ENCODE results near the gene ZNF467.

Gene ZNF467

DNA sequence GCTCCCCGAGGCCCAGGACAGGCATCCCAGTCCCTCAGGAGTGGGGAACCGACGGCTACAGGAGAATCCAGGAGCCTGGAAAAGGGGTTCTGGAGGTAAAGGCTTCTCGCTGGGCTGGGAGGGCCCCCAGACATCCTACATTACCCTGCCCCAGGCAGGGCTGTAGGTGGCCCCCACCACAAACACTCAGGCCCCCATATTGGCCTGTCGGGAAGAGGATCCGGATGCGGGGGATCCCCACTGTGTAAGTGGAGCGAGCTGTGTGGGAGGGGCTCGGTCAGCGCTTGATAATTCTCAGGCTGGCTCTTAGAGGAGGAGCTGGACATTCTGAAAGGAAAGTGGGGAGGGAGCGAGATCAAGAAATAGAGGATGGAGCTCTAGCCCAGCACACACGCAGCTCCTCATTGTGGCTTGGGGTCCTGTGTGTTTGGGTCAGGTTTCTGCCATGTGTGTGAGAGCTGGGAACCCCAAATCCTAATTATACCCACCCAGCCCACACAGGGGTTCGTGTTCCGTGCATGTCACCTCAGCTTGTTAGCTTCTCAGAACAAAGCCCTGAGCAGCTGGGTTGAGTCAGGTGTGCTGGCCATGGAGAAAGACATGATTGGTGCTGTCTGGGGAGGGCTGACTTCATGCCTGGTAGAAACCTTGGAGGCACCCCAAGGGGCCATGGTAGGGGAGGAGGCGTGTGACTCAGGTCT lies 49.4 kb downstream of the ZNF467 start:
- DNase-seq: no peak

DNA sequence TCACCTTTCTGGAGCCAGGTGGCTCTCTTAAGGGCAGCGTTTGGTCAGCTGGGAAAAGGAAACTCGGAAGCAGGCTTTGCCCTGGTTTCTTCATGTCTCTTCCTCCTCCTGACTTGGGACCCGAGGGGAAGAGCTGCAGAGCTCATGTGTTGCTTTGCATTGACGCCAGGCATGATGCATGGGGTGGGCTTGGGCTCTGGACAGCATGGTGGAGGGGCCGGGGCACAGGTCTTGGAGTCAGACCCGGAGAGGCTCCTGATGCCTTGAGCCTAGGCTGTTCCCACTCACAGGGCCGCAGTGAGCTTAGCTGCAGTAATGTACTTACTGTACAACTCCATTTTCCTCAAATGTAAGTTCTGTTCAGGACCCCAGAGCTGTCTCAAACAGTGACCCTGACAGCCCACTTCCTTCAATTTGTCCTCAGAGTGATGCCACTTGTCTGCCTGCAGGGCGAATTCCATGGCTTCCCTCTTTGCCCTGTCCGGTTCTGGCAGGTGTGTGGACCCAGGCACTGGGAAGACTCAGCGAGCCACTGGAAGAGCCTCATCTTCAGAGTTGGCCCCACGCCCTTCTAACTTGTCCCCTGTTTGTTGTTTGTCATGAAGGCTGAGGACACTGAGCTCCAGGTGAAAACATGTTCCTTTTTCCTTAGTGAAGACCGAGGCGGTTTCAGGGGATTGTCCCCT lies 50.2 kb downstream of the ZNF467 start:
- DNase-seq: no peak

DNA sequence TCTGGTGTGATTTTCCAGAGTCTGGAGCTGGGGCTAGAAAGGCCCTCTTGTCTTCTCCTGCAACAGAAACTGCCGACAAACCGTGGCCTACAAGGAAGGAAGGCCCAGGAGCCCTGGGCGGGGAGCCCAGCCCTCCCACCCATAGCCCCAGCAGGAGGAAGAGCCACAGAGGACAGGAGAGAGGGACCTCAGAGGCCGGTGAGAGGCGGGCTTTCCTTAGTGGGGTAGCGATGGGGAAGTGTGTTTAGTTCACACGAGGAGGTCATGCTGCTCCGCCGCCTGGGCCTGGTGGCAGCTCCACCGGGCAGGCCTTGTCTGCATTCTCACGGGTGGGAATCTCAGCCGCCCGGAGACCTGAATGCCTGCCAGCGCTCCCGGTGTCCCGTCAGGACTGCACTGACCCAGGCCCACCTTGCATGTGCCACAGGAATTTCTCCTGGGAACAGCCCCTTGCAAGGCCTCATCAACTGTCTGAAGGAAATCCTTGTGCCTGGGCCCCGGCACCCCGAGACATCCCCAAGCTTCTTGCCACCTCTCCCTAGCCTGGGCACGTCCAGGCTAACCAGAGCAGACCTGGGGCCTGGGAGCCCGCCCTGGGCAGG lies 50.9 kb downstream of the ZNF467 start:
- no peak for DNase-seq

DNA sequence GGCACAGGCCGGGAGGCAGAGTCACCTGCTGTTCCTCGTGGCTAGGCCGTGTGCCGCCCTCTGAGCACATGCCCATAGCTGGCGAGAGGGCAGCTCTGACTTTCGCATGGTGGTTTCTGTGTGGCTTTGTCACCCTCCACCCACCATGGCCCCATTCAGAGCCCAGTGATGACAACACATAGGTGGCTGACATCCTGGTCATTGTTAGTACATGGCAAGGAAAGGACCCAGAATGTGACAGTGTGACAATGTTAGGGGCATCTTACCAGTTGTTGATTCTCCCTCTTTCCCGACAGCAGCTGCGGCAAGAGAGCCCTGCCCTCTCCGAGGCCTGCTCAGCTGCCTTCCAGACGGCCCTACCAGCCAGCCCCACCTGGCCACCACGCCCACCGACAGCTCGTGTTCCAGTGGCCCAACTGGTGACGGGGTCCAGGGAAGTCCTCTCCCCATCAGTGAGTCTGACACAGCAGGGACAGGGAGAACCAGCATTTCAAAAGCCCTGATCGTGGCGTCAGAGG lies 52.2 kb downstream of the ZNF467 start:
- no peak for DNase-seq

DNA sequence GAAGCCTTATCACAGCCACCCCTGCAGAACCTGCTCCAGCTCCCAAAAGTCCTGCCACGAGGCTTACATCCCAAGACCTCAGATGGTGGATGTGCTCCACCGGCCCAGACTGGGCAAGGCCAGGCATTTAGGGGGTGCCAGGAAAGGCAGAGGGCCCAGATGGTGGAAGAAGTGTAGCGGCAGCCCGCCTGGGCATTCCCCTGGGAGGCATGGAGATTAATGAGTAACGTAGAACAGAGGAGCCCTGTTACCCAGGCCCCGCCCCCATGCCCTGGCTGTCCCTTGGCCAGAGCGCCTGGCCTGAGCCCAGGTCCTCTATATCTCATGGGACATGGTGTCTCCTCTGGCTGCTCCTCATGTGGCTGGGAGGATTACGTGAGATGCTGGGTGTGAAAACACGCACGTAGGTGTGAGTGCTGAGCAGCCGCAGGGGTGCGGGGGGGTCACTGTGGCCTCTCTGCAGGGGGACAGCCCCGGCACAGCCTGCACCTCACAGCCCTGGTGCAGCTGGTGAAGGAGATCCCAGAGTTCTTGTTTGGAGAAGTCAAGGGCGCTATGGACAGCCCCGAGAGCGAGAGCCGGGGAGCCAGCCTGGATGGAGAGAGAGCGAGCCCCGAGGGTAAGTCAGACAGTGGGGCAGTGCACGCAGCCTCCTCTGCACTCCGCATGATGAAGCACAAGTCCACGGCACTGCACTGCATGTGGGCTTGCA lies 52.9 kb downstream of the ZNF467 start:
- DNase-seq: peak; percentile 51

DNA sequence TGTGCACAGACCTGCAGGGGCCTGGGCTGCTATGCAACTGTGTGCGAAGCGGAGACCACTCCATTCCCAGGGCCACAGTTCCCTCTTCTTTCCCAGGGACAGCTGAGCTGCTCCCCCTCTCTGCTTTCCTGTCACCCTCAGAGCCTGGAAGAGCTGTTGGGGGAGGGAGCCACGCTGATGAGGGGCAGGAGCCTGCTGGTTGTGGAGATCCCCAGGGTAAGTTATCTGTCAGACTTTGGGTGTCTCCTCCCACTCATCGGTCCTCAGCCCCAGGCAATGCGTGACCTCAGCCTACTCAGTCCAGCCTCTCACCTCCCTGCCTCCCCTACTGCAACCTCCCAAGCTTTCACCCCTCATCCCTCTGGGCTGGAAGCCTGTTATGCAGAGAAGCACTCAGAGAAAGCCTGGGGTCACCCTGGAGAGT lies 53.5 kb downstream of the ZNF467 start:
- no peak for DNase-seq

DNA sequence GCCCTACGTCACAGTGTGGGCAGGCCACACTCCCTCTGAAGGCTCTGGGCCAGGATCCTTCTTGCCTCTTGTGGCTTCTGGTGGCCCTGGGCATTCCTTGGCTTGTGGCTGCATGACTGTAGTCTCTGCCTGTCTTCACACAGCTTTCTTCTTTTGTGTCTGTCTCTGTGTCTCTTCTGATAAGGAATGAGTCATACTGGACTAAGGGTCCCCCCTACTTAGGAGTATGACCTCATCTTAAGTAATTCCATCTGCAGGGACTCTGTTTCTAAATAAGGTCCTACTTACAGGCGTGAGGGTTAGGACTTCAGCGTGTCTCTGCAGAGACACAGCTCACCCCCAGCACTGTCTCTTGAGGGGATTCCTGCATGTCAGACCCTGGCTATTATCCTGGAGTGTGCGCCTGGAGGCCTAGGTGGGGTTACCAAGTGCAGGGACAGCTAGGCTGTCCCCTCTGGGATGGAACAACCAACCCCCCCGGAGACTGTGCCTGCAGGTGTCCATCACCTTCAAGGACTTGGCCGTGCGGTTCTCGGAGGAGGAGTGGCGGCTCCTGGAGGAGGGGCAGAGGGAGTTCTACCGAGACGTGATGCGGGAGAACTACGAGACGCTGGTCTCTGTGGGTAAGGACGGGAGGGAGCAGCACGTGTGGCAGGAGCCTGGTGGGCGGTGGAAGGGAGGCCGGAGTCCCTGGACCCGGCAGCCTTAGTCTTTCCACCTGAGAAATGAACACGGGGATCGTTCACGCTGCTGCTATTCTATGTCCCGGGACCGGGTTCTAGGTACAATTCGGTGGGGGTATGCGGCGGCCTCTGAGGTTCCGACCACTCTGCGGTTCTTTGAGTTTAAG lies 54.1 kb downstream of the ZNF467 start:
- DNase-seq: peak; percentile 54

DNA sequence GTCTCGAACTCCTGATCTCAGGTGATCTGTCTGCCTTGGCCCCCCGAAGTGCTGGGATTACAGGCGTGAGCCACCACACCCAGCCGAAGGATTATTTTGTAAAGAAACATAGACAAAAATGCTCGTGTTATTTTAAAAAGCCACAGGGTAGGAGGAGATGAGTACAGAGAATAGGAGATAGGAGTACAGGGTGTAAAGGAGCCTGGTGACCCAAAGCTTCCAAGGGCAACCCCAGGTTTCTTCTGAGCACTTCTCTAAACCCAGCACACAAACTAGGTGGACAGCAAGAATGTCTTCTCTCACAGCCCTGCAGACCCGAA lies 54.7 kb downstream of the ZNF467 start:
- DNase-seq: no peak

DNA sequence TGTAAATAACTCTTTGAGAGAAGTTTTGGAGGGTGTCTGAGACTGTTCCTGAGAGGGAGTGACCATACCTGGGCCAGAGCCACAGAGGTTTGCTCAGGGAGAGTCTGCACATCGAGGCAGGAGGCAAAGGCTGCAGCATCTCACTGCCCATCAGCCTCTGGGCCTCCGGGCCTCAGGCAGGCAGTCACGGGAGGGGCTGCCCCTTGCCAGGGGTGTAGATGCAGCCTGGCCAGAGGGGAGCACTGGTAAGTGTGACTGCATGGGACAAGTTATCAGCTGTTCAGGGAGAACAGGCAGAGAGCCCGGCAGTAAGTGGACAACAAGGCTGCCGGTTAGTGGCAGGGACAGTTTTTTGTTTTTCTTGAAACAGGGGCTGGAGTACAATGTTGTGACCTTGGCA lies 55.9 kb downstream of the ZNF467 start:
- peak; percentile 50 for DNase-seq

DNA sequence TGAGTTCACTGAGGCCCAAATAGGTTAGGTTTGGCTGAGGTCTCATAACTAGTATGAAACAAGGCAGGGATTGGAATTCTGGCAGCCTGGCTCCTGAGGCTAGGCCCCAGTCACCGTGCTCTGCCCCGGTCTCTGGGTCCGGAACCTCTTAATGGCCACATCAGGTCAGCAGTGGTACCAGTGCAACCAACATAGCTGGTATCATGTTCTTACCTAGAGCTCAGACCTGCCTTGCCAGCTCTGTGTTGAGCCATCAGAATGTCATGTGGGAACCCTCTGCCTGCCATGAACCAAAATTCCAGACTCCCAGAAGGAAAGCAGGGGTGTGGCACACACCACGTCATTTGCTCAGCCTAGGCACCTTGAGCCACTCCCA lies 56.5 kb downstream of the ZNF467 start:
- DNase-seq: no peak

DNA sequence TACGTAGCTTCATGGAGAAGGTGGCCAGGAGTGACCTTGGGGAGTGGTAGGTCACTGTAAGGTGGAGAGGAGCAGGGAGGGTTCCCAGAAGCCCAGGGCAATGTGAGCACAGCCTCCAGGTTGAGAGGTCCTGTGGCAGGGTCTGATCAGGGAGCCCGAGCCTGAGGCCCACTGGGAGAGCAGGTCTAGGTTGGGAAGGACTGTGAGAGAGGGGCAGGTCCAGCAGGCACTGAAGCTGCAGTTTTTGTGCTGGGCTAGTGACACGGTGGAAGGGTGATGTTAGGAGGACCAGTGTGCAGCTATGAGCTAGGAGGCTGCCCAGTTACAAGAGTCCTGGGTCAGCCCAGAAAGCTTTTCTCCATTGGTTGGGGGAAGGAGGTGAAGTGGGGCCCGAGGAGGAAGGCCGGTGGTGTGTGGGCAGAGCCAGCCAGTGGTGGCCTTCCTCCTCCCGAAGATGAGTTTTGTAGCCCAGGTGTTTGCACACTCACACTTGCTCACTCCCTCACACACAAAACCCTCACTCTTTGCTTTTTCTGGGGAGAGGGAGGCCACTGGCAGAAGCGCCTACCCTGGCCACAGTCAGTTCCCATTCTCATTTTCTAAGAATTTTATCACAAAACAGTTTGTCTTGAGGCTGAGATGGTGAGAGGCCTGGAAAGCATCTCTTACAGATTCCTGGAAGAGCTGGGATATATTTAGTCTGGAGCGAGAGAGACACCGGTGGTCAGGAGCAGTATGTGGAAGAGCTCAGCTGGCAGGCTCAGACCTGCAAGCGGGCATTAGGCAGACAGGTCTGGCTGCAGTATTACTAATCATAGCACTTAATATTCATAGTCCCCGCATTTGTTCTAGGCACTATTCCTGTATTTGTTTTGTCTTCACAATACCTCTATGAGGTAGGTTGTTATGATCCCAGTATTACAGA lies 57.1 kb downstream of the ZNF467 start:
- DNase-seq: peak; percentile 56

DNA sequence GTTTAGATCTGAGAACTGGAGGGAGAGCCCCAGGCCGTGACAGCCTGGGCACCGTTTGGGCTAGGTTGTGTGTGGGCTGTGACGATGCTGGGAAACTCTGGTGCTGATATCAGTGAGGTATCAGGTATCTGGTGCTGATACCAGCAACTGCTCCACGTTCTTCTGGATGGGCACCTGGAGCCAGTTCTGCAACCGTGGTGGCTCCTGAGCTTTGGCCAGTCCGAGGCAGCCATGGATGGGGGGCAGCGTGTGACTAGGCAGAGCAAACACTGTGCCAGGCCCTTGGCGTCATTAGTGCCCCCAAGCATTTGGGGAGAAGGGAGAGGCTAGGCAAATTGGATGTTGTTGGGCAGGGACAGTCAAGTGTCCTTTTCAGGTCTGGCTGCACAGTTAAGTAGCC lies 57.9 kb downstream of the ZNF467 start:
- no peak for DNase-seq

DNA sequence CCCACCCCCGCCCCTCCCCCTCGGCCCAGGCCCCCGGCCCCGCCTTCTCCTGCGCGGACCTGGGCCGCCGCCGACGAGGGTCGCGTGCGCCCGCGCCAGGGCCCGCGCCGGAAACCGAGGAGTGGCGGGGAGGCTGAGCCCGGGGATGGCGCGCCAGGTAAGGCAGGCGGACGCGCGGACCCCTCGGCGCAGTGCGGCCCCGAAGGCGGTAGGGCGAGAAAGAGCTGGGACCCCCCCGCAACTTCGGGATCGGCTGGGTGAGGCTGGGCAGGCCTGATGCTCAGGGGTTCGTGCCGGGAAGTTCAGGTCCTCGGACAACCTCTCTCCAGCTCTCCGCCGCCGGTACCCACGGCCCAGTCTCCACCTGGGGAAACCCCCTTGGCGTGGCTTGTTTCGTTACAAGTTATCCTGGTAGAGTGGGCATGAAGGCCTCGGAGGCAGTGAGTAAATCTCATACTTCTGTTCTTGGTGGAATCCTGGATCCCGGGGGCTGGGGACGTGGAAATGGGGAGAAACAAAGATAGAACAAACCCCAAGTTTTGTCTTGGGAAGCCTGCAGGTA lies 58.4 kb downstream of the ZNF467 start:
- no peak for DNase-seq
